ENCODE data around the gene TFCP2. TPM values are rescaled to one million over a fixed set of nuclear protein-coding genes. Genes with fewer than 3 reads are reported as not detected.

Gene TFCP2
- total RNA-seq, 1 experiment from 2014 or later = 25.7 TPM

DNA sequence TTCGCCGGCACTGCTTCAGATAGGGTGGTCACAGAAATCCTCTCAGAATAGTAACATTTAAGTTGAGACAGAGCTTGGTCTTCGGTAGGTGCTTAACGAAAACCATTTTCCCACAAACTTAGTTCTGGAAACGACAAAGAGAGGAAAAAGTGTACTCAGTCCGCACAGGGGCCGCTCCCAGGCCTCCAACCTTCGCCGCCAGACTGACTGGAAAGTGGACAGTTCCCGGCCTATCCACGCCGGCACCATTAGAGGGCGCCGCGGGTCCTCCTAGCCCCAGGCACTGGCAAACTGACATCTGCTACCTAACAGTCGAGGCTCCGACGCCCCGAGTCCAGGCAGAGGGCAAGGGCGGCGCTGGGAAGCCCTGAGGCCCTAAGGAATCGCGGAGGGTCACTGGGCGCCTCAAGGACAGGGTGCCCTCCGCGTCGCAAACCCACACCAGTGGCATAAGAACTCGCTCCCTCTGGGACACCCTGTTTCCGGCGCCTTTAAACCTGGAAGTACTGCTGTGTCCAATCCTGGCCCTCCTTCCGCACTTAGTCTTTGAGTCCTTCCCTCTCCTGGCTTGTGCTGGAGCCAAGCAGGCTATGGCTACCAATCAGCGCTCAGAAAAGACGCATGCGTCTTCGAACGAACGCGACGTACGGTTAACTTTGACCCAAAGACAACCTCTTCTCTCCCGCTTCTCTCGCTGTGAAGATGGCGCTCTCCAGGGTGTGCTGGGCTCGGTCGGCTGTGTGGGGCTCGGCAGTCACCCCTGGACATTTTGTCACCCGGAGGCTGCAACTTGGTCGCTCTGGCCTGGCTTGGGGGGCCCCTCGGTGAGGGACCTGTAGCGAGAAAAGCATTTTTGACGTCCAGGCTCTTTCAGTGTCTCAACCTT lies 125.0 kb downstream of the TFCP2 start, which contains the start of gene LETMD1:
LETMD1 (plus strand) TSS at position 673 of the 886 bp plus-strand sequence; CDS start at position 703, 30 bp downstream.
- peak within 1 kb of the TSS; percentile 67 for H3K27ac ChIP-seq
- TSS peak; percentile 88 for BruUV-seq (replicated peaks)
- peaks cover 26% of the 10 kb centered on the region for H3K79me2 ChIP-seq (ENCODE audit: low read depth)
- CTCF ChIA-PET = interaction anchor here (1.9 kb wide), 1 partner anchor 19 kb away, joined by 5 read pairs; no protein-coding TSS in a partner anchor
- no peaks in the 10 kb centered on the region for H3K27me3 ChIP-seq (ENCODE audit: insufficient read depth, low read depth)
- no peaks in the 10 kb centered on the region for H3K9me2 ChIP-seq (ENCODE audit: insufficient read depth)
- H3F3A ChIP-seq (ENCODE audit: insufficient read depth, low read depth) = peaks cover 8% of the 10 kb centered on the region; the same call in 1 of the 2 replicates
- H4K20me1 ChIP-seq (ENCODE audit: insufficient read depth) = no peaks in the 10 kb centered on the region
- POLR2A ChIA-PET (ENCODE audit: unreplicated experiment) = interaction anchor here (0.6 kb wide), 2 partner anchors 196 to 1101 kb away, joined by 3 to 5 read pairs; no protein-coding TSS in a partner anchor
- intact Hi-C loops (cut with micrococcal nuclease; ENCODE audit: unreplicated experiment) = loop anchor here (1.0 to 5.0 kb wide), 6 partner anchors 20 to 293 kb away; partner anchors contain the start of gene CSRNP2
- peaks cover 19% of the 10 kb centered on the region for H3K4me1 ChIP-seq (replicated peaks; ENCODE audit: insufficient read depth)
- H3K36me3 ChIP-seq (ENCODE audit: low read depth) = peaks cover 7% of the 10 kb centered on the region; the same call in 1 of the 2 replicates
- H2AFZ ChIP-seq = peak within 1 kb of the TSS; percentile 83
- H3K4me3 ChIP-seq = peak within 1 kb of the TSS; percentile 94
- peak within 1 kb of the TSS; percentile 89 for H3K4me2 ChIP-seq
- no peaks in the 10 kb centered on the region for H3K9me3 ChIP-seq (ENCODE audit: insufficient read depth, low read depth)
- DNase-seq = peak; percentile 89 to 96
- TF ChIP-seq, protein P1, sequence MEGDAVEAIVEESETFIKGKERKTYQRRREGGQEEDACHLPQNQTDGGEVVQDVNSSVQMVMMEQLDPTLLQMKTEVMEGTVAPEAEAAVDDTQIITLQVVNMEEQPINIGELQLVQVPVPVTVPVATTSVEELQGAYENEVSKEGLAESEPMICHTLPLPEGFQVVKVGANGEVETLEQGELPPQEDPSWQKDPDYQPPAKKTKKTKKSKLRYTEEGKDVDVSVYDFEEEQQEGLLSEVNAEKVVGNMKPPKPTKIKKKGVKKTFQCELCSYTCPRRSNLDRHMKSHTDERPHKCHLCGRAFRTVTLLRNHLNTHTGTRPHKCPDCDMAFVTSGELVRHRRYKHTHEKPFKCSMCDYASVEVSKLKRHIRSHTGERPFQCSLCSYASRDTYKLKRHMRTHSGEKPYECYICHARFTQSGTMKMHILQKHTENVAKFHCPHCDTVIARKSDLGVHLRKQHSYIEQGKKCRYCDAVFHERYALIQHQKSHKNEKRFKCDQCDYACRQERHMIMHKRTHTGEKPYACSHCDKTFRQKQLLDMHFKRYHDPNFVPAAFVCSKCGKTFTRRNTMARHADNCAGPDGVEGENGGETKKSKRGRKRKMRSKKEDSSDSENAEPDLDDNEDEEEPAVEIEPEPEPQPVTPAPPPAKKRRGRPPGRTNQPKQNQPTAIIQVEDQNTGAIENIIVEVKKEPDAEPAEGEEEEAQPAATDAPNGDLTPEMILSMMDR (conservative IDR thresholded peaks at IDR 0.05) = peak; percentile 91
- no peak for TF ChIP-seq EZH2 (IDR thresholded peaks at IDR 0.05; ENCODE audit: low read depth)

Other genes with a start within 250 kb of the TFCP2 start
- gene HIGD1C, start 220.6 kb downstream of the TFCP2 start, total RNA-seq (2021) = not detected in 2 replicates
- gene SLC11A2, start 146.8 kb downstream of the TFCP2 start, total RNA-seq (2021) = 45.7 and 49.0 TPM in 2 replicates
- 81.9 and 87.4 TPM in 2 replicates for gene LETMD1, start 124.8 kb downstream of the TFCP2 start, total RNA-seq (2021)
- 19.3 and 23.1 TPM in 2 replicates for gene CSRNP2, start 89.5 kb downstream of the TFCP2 start, total RNA-seq (2021)
- 5.3 and 7.0 TPM in 2 replicates for gene POU6F1, start 44.9 kb upstream of the TFCP2 start, total RNA-seq (2021)
- gene DAZAP2, start 65.7 kb upstream of the TFCP2 start, total RNA-seq (2021) = 84.4 and 154 TPM in 2 replicates
- 36.3 and 42.9 TPM in 2 replicates for gene SMAGP, start 97.3 kb upstream of the TFCP2 start, total RNA-seq (2021)
- not detected in 2 replicates for gene BIN2, start 151.0 kb upstream of the TFCP2 start, total RNA-seq (2021)
- 0.58 TPM in 1 of 2 replicates, not detected in the other for gene CELA1, start 173.5 kb upstream of the TFCP2 start, total RNA-seq (2021)
- 73.0 and 83.5 TPM in 2 replicates for gene GALNT6, start 218.3 kb upstream of the TFCP2 start, total RNA-seq (2021)